Right lobe of liver (tissue), 6 donors: ENCODE measurements around the gene SAMD1. TPM values are rescaled to one million over a fixed set of nuclear protein-coding genes. Genes with fewer than 3 reads are reported as not detected.
A peak's percentile ranks its signal among the peaks of the same experiment; 100 is the strongest.

Experiments
- ATAC-seq, 4 donors: fragments of 200-7000 bp; cut with Tn5 transposase; one replicate each; pipeline ENCODE4 v1.9.1; 2020; ENCODE audit warnings: mild to moderate bottlenecking in 4 of 4, moderate library complexity in 4 of 4
- DNase-seq, 3 donors: peaks; one replicate each; pipeline ENCODE4 v3.0.0-alpha.2; 2020
- H3K27ac ChIP-seq, 3 donors: fragments of 200-600 bp; one replicate each; pipeline ENCODE4 v1.8.0; 2022
- H3K27me3 ChIP-seq, 2 donors: fragments of 200-600 bp; one replicate each; pipeline ENCODE4 v1.8.0; 2022
- H3K36me3 ChIP-seq, 4 donors: fragments of 200-600 bp; sonication (generic) in 1 of 4; one replicate each; pipeline versions ENCODE4 v1.5.1 to v1.8.0; 2017 to 2022; ENCODE audit warnings: control low read depth in 1 of 4
- H3K4me1 ChIP-seq, 4 donors: fragments of 200-600 bp; sonication (generic) in 1 of 4; one replicate each; pipeline versions ENCODE4 v1.5.1 to v1.8.0; 2017 to 2022; ENCODE audit warnings: control low read depth in 1 of 4
- H3K4me3 ChIP-seq, 3 donors: fragments of 200-600 bp; one replicate each; pipeline ENCODE4 v1.8.0; 2022
- H3K9me3 ChIP-seq, 4 donors: fragments of 200-600 bp; sonication (generic) in 1 of 4; one replicate each; pipeline versions ENCODE4 v1.5.1 to v1.8.0; 2017 to 2022; ENCODE audit warnings: control low read depth in 1 of 4
- CTCF ChIP-seq, 4 donors: fragments of 200-600 bp in 3 of 4; fragments of 450-650 bp in 1 of 4; IDR thresholded peaks; one replicate each; pipeline versions ENCODE4 v1.5.1 to v1.8.0; 2016 to 2022; ENCODE audit warnings: antibody characterized with exemption in 4 of 4, mild to moderate bottlenecking in 2 of 4
- POLR2A ChIP-seq: fragments of 450-650 bp; IDR thresholded peaks from one replicate; pipeline ENCODE4 v1.6.1; 2017; ENCODE audit warnings: antibody characterized with exemption, mild to moderate bottlenecking
- WGBS: methylation state at CpG from one replicate; pipeline ENCODE4 v1.1.6; 2018; ENCODE audit warnings: low coverage, low lambda C conversion rate; ENCODE audit not compliant: insufficient coverage; ENCODE audit errors: missing lambda C conversion rate; 5-methylcytosine and 5-hydroxymethylcytosine counted together
- intact Hi-C, 2 donors: fragments of 100-400 bp; cut with DNase I; formaldehyde crosslinking; loops; one replicate each; pipeline versions ENCODE4 v1.11.2 to v1.14.1; 2022
- total RNA-seq, 6 experiments: library from RNA; depleted of rRNA in 2 of 6; stranded (reverse); fragments of >200 nt in 2 of 6; fragmentation: NEBNext Ultra II Directional in 3 of 6; extraction: Animal tissue kit (Norgen Biotek cat#: 25700) in 3 of 6; gene quantifications; one replicate each; pipeline versions ENCODE4 v1.1.0 to v1.2.4, GENCODE V29; 2016 to 2023
- donor health status: DM: no; HTN: yes; CAD: no.
- donor health status: DM: no; HTN: no; CAD: no.
- donor health status: DM: no; HTN: no; CAD: no.
- donor health status: DM: no; HTN: yes; CAD: no.
- donor health status: DM: no; HTN: yes; CAD: no.

The SAMD1 gene
- total RNA-seq, 6 experiments from 2014 or later, result 10.0 to 25.3 (median 15.6) TPM

DNA sequence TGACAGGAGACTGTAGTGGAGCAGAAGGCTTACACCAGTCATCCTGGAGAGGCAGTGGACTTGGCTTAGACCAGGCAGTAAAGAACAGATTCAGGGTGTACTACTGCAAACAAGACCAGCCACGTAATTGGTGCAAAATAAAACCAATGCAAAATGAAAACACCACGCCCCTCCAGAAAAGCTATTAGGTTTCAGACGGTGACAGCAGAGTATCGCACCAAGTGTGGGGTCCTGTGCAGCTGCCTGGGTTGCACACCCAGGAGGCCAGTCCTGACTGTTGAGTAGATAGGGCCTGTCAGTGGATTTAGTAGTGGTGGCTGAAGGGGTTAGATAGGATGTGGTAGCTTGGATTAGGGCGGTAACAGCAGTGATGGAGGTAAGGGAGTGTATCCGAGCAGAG, 32.4 kb upstream of the SAMD1 start:
- DNase-seq, result no peak
- WGBS, result 94% methylated on average over 6 of the region's 6 CpGs
- Histone ChIP-seq H3K27ac (no peak overlapping the region), H3K9me3 (no peaks in the 10 kb centered on the region), H3K36me3 (no peaks in the 10 kb centered on the region), H3K4me3 (no peak overlapping the region), H3K27me3 (no peaks in the 10 kb centered on the region), H3K4me1 (peaks cover 0 to 25% (median 8%) of the 10 kb centered on the region in 4 donors)
- no peak for TF ChIP-seq POLR2A
- no peak for TF ChIP-seq CTCF (IDR thresholded peaks at IDR 0.05)
- intact Hi-C loops, result no loop called here
- ATAC-seq, result no peak

DNA sequence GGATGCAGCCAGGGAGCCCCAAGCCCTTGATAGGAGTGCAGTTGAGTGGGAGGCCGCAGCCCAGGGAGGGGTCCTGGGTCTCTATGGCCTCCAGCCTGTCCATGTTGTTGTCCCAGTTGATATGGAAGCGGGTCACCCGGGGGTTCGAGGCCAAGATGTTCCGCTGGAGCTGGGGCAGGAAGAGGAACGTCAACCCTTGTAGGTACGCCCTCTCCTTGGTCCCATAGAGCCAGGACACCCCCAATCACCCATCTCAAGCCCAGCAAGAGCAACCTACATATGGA, 29.9 kb upstream of the SAMD1 start:
- H3K4me1 ChIP-seq, result peaks cover 0 to 25% (median 14%) of the 10 kb centered on the region in 4 donors
- H3K27me3 ChIP-seq, result no peaks in the 10 kb centered on the region
- WGBS, result no CpG with 5 or more reads among the region's 7 CpGs
- H3K9me3 ChIP-seq, result no peaks in the 10 kb centered on the region
- H3K4me3 ChIP-seq, result no peak overlapping the region
- ATAC-seq, result no peak
- TF ChIP-seq POLR2A (no peak), CTCF (IDR thresholded peaks at IDR 0.05) (no peak)
- no peak for DNase-seq
- H3K27ac ChIP-seq, result no peak overlapping the region
- intact Hi-C loops, result no loop called here
- no peaks in the 10 kb centered on the region for H3K36me3 ChIP-seq

- TF ChIP-seq POLR2A (no peak), CTCF (IDR thresholded peaks at IDR 0.05) (no peak)
- ATAC-seq (no peak), DNase-seq (no peak)
- WGBS, result no CpG with 5 or more reads among the region's 7 CpGs
- no peak overlapping the region for H3K4me3 ChIP-seq
- H3K27ac ChIP-seq, result peak overlapping the region; percentile 94 to 98 (median 98)
- H3K4me1 ChIP-seq, result peaks cover 0 to 30% (median 14%) of the 10 kb centered on the region in 4 donors
- H3K9me3 ChIP-seq, result no peaks in the 10 kb centered on the region
- no peaks in the 10 kb centered on the region for H3K27me3 ChIP-seq
- intact Hi-C loops, result no loop called here
- H3K36me3 ChIP-seq, result no peaks in the 10 kb centered on the region
Observed at GRCh38 chr19:14119644-14120496, 29.3 kb upstream of the SAMD1 start.

DNA sequence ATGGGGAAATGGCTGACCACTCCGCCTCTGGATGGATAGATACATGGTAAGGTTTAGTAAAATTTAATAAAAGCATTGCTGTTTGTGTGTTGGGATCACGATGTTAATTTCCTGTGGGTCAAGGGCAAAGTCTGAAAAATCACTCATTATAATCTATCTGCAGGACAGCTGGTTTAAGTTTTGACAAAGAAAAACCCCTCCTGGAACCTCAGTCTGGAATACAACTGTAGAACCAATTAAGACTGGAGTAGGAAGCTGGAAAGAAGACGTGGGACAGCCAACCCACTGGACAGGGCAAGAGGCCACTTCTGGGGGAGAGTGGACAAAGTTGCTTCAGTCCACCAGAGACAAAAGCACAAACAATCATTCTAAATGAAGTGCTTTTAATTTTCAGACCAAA, 28.6 kb upstream of the SAMD1 start:
- Histone ChIP-seq H3K27ac (peak overlapping the region; percentile 94 to 98 (median 98)), H3K27me3 (no peaks in the 10 kb centered on the region), H3K4me1 (peaks cover 0 to 37% (median 14%) of the 10 kb centered on the region in 4 donors), H3K9me3 (no peaks in the 10 kb centered on the region), H3K36me3 (no peaks in the 10 kb centered on the region), H3K4me3 (peak overlapping the region in 2 of 3 donors; percentile 39 to 54)
- 12% methylated on average over 3 of the region's 3 CpGs for WGBS
- no peak for DNase-seq
- TF ChIP-seq POLR2A, result no peak
- TF ChIP-seq CTCF (IDR thresholded peaks at IDR 0.05), result no peak
- ATAC-seq, result no peak
- intact Hi-C loops, result no loop called here
